Islet of Langerhans (tissue), 1 donor: ENCODE results near the gene STK32B.
"Not testable (repeated sequence)": the region's sequence is repeated elsewhere in the genome, so short reads cannot be mapped to it uniquely, and the experiment has no call there.

Experiments
- FAIRE-seq: peaks from one replicate; lab custom pipeline; 2011; peaks lifted over from hg19 to GRCh38; lab: Jason Lieb, UNC

The STK32B gene

GRCh38 chr4:5267408-5267807, 216.1 kb downstream of the STK32B start:
- no peak for FAIRE-seq

- no peak for FAIRE-seq
Measured at GRCh38 chr4:5276475-5277075, 225.3 kb downstream of the STK32B start.

- FAIRE-seq = no peak
Measured at GRCh38 chr4:5277079-5277478, 225.8 kb downstream of the STK32B start.

GRCh38 chr4:5278213-5278612, 226.9 kb downstream of the STK32B start:
- FAIRE-seq = no peak

GRCh38 chr4:5280069-5280468, 228.8 kb downstream of the STK32B start:
- FAIRE-seq = not testable (repeated sequence)

- no peak for FAIRE-seq
Measured at GRCh38 chr4:5280828-5281227, 229.5 kb downstream of the STK32B start.

GRCh38 chr4:5283837-5284236, 232.6 kb downstream of the STK32B start:
- no peak for FAIRE-seq

- no peak for FAIRE-seq
Measured at GRCh38 chr4:5284517-5284916, 233.2 kb downstream of the STK32B start.

- FAIRE-seq = no peak
Measured at GRCh38 chr4:5292101-5292500, 240.8 kb downstream of the STK32B start.

- FAIRE-seq = not testable (repeated sequence)
Measured at GRCh38 chr4:5298000-5298787, 246.9 kb downstream of the STK32B start.

- FAIRE-seq = no peak
Measured at GRCh38 chr4:5300283-5300682, 249.0 kb downstream of the STK32B start.

GRCh38 chr4:5307928-5308327, 256.6 kb downstream of the STK32B start:
- FAIRE-seq = no peak

- no peak for FAIRE-seq
Measured at GRCh38 chr4:5322321-5322720, 271.0 kb downstream of the STK32B start.

- no peak for FAIRE-seq
Measured at GRCh38 chr4:5330339-5330989, 279.2 kb downstream of the STK32B start.

GRCh38 chr4:5337731-5338130, 286.5 kb downstream of the STK32B start:
- FAIRE-seq = no peak

- FAIRE-seq = no peak
Measured at GRCh38 chr4:5338531-5338930, 287.3 kb downstream of the STK32B start.

GRCh38 chr4:5340991-5341451, 289.7 kb downstream of the STK32B start:
- FAIRE-seq = no peak

- FAIRE-seq = no peak
Measured at GRCh38 chr4:5341526-5341925, 290.2 kb downstream of the STK32B start.

- no peak for FAIRE-seq
Measured at GRCh38 chr4:5355846-5356245, 304.6 kb downstream of the STK32B start.

GRCh38 chr4:5357870-5358269, 306.6 kb downstream of the STK32B start:
- FAIRE-seq = no peak

GRCh38 chr4:5361968-5362367, 310.7 kb downstream of the STK32B start:
- no peak for FAIRE-seq

GRCh38 chr4:5364406-5364805, 313.1 kb downstream of the STK32B start:
- no peak for FAIRE-seq
